Inflammatory macrophage (primary cell): Measurements from ENCODE around the gene ZNF385C.

ENCODE experiments used
- DNase-seq, 2 donors: peaks; one replicate each; pipeline ENCODE4 v3.0.0-alpha.2; 2020 to 2022

The ZNF385C gene

GRCh38 chr17:42077755-42078154 lies 20.5 kb downstream of the ZNF385C start:
- DNase-seq: no peak

DNA sequence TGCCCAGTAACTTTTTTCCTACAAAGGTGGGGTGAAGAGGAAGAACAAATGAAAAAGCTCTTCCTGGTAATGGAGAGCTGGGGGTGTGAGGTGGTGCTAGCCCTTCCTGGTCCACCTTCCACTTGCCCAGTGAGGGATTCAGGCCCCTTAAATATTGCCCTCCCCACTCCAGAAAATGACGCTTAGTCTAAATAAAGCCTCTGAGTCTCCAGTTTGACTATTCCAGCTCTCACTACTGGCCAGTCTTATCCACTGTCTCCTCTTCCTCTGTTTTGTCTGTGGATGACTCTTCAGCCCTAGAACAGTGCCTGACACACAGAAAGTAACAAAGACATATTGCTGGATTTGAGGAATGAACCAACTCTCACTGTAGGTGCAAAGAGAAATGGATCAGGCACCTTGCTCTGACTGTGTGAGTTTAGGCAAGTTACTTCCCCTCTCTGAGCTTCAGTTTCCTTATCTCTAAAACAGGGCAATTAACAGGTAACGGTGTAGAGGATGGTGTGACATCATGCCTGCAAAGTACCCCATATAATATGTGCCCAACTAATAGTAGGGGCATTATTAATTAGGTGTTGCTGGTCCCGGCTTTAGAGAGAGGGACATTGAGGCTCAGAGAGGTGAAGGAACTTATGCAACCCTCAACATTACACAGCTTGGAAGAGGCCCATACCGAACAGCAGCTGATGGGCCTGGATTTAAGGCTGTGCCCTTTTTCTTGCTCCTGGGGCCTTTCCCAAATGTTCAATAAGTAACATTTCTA lies 21.3 kb downstream of the ZNF385C start:
- no peak for DNase-seq

DNA sequence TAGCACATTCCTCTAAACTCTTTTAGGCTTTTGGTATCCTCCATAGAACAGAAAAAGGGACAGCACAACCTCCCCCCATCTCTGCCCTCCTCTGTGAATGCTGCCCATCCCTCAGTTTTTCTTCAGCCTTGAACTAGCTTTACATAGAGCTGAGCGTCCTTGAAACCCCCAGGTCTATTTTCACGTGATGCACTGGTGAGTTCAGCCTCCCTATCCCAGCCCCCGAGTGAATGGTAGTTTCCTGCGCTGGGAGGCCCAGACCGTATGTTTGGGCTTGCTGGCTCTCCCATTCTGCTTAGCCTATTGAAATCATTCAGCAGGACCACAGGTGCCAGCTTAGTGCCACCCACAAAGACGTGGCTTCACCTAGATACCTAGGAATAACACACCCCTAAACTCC lies 22.5 kb downstream of the ZNF385C start:
- DNase-seq: no peak

DNA sequence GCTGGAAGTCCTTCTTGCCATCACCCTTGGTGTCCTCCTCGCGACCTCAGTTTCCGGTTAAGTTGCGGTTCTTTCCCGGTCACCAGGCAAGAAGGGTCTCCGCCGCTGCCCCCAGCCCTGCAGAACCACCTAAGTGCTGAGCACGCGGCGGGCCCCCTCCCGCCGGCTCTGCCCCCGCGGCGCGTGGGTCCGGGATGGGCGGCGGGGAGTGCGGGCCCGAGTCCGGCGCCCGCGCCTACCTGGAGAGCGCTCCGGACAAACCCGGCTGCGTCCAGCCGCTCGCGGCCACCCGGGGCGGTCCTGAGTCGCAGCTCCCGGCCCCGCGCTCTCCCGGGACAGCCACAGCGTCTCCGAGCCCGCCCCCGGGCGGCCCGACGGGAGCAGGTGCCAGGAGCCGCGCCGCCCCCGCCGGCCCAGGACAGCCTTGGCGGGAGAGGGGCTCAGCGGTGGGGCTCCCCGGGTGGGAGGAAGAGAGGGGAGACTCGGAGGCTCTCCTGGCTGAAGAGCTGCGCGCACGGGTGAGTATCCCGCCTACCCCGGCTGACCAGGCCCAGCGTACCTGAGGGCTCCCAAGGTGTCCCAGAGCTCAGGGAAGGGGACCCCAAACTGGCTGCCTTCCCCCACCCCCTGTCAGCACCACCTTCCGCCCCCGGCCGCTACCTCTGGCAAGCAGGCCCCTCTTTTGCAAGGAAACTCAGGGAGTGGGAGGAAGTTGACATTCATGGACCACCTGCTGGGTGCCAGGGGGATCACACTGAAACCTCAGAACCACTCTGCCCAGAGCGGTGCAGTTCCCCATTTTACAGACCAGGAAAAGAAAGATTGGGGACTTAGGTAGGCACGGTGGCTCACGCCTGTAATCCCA lies 25.7 kb downstream of the ZNF385C start:
- DNase-seq: no peak

DNA sequence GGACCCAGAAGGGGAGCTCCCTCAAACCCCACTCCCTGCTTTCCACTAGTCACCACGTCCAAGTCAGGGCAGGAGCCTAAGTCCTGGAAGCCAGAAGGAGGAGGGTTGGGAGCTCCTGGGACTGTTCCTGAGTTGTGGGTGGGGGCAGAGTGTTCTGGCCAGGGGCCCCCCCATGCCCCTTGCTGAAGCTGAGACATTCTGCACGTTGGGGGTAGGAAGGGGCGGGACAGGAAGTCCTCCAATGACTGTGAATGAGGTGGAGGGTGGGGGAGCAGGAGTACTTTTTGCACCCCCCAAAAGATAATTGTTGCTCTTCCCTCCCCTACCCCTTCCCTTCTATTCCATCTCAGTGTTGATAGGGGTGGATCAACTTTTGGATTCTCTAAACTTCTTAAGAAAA lies 26.5 kb downstream of the ZNF385C start:
- no peak for DNase-seq

DNA sequence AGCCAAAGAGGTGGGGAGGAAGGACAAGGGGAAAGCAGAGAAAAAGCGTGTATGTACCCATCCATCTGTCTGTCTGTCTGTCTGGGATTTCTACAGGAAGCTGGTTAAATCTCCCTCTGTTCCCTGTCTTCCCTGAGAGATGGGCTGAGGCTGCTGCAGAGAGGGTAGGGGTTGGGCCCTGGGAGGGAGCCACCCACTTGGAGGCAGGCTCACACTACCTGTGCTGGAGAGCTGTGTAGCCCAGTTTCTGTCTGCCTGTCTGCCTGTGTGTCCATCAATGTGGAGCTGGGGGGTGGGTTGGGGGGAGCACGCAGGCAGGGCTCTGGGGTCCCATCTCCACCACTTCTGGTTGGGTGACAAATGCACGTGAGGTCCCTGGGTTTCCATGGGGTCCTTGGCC lies 29.3 kb downstream of the ZNF385C start:
- no peak for DNase-seq

DNA sequence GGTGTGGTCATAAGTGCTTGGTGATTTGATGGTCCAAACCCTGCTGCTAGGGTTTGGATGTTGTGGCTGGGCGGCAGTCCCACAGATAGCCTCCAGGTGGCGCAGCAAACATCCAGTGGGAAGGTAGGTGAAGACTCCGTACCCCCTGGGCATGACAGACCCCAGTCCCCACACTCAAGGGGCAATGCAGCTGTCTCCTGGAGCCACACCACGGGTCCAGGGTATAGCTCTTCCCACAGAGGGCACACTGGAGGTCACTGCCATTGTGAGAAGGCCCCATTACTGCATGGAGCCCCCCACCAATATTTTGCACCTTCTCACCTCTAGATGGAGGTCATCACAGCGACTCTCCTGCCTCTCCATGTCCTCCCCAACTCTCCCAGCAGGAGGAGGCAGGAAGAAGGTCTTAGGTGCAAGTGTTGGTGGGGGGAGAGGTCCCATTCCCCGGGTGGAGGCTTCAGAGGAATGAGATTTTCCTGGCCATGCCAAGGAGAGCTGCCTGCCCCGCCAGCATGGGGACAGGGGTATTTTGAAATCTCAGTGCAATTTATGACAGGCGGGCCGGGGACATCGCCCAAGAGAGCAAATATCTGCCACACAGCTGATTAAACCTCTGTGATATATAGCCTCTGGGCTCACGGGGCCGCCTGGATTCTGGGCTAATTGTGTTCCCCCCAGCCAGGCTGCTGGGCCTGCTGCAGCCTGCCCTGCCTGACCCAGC lies 30.7 kb downstream of the ZNF385C start:
- DNase-seq: peak; percentile 59 to 61

- no peak for DNase-seq
Measured at GRCh38 chr17:42065201-42065600, 33.1 kb downstream of the ZNF385C start.

DNA sequence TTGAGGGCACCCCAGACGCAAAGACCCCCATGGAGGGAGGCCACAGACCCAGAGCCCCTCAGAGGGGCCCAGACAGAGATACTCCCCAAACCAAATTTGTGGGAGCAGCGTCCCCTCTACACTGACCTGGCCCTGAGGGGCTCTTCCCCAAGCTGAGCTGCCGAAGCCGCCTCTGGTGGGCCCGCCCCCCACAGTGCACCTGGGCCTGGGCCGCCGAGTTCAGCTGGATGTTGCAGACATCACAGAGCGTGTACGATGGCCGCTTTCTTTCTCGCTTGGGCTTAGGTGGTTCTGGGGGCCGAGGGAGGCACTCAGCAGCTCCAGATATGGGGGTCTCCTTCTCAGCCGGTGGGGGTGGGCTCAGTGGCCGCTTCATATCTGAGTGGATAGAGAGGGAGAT lies 35.6 kb downstream of the ZNF385C start:
- DNase-seq: no peak

DNA sequence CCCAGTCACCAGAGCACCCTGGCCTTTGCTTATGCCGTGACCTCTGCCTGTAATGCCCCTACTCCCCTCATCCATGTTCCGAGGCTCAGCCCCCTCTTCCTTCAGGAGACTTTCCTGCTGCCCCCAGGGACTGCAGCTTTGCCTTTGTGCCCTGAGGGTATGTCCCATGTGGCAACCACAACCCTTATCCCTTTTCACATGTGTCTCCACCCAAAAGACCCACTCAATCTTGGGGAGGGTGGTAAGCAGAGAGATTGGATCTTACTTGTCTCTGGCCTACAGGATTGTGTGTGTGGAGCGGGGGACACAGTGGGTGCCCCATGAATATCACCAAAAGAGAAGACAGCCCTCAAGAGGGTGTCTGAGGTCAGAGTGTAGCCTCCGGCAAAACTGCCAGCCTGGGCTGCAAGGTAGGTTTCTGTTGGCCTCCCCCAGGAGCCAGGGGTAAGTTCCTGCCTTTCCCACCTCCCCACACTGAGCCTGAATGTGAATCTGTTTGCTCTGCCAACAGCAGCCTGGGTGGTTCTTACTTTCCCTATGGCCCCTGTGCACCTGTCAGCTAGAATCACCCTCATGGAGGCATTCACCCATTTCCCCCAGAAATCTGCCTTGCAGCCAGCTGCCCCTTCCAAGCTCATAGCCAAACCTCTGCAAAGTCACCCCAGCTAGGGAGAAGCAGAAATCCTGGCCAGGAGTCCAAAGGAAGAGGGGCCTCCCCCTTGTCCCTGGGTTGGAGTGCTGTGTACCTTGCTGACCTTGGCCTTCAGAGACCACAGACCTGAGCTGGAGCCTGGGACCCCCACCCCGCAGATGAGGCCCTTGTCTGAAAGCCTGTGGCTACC lies 36.4 kb downstream of the ZNF385C start:
- DNase-seq: no peak

- no peak for DNase-seq
Measured at GRCh38 chr17:42060231-42060630, 38.0 kb downstream of the ZNF385C start.

DNA sequence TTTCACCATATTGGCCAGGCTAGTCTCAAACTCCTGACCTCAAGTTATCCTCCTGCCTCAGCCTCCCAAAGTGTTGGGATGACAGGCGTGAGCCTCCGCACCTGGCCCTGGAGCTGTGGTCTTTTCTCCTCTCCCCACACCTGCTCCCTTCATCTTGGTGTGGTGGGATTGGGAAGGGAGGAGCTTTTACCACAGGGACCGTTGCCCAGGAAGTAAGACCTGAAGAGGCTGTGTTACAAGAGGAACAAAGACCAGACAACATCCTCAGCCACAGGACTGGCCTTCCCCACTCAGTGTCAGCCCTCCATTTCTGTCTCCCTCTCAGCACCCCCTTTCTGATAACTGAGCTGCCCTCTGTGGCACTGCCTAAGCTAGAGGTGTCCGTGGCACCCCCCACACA lies 38.5 kb downstream of the ZNF385C start:
- no peak for DNase-seq

GRCh38 chr17:42058063-42058462 lies 40.2 kb downstream of the ZNF385C start:
- DNase-seq: no peak

DNA sequence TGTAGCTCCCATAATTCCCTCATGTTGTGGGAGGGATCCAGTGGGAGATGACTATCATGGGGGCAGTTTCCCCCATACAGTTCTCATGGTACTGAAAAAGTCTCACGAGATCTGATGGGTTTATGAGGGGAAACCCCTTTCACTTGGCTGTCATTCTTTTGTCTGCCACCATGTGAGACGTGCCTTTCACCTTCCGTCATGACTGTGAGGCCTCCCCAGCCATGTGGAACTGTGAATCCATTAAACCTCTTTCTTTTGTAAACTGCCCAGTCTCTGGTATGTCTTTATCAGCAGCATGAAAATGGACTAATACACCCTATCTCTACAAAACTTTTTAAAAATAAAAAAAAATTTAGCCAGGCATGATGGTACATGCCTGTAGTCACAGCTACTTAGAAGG lies 41.6 kb downstream of the ZNF385C start:
- no peak for DNase-seq

DNA sequence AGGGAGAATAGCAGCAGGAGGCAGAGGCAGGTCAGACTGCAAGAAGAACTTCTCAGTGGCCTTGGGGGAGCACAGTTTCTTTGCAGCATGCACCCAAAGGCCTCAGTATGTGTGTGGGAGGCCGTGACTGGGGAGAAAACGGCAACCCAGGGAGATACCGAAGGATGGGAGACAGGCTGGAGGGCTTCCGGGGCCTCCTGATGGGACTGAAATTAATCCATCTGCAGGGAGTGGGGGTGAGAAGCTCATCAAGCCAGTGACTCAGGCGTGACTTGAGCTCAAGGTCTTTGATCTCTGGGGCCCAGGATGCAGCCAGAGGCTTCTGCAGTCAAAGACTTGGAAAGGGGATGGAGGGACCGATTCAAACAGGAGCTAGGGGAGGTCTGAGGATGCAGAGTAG lies 42.8 kb downstream of the ZNF385C start:
- DNase-seq: no peak

DNA sequence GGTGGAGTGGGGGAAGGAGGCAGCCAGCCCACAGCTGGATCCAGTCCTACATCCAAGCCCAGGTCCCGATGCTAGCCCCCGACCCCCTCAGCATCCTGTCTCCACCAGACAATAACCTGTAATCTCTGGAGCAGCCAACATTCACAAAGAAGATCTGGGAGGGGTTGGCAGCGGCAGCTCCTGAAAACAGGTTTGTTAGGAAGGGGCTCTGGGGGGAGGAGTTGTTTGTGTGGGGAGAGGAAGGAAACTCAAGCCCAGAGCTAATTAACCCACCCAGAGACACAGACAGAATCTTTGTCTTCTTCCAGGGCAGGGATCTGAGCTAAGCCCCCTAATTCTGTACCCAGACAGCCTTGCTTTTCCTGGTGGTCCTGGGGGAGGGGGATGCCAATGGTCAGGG lies 43.2 kb downstream of the ZNF385C start:
- DNase-seq: no peak

GRCh38 chr17:42053731-42054500 lies 44.4 kb downstream of the ZNF385C start:
- DNase-seq: no peak

DNA sequence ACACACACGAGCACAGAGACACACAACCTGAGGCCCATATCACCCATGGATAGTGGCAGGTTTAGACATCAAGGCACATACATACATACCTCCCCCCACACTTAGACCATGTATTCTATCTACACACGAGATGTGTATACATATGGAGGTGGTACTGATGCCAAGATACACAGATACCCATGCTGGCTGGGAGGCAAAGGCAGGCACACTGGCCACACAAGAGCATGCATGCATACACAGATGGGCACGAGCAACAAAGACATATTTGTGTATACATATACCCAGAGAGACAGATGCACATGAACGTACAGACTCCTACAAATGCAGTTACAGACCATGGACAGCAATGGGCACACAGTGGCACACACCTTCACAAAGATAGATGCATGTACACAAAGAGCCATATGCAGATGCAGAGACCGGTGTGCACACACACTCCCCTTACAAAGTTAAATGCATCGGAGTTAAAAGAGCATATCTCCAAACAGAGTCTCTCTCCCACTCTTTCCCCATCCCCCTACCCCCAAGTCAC lies 45.9 kb downstream of the ZNF385C start:
- DNase-seq: no peak

GRCh38 chr17:42051645-42052044 lies 46.6 kb downstream of the ZNF385C start:
- no peak for DNase-seq

- no peak for DNase-seq
Measured at GRCh38 chr17:42051013-42051400, 47.3 kb downstream of the ZNF385C start.

DNA sequence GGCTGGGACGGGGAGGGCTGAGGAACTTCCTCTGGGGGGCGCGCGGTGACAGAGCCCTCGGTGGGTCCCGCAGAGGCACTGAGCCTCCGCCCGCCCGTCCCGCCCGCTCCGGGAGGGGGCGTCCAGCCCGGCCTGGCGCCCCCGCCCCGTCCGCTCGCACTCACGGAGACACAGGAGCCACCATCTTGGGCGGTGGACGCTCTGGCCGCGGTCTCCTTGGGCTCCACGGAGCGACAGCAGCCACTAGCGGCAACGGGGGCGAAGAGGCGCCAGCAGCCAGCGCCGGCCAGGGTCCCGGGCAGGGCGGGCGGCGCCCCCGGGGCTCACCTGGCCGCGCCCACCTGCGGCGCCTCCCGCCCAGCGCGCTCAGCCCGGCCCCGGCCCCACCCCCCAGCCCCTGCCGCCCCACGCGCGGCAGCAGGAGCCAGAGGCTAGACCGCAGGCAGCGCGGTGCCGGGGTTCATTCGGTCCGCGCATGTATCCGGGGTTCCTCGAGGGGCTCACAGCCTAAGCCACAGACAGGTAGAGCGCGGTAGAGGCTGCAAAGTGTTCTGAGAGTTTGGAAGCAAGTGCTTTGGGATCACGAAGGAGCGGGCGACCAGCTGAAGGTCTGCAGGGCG lies 47.8 kb downstream of the ZNF385C start, which contains the start of gene C17orf113:
TSS of gene C17orf113 (minus strand) at position 209 of the 620 bp plus-strand sequence. CDS start 7,225 bp downstream, outside the sequence.
- DNase-seq: peak; percentile 36 to 54
